GM19238 (cell line): ENCODE results near the gene DUSP28.

Experiments used
- DNase-seq: peaks from one replicate; pipeline ENCODE4 v3.0.0; 2011; ENCODE audit warnings: low spot score; ENCODE audit not compliant: insufficient read length

DUSP28 gene

DNA sequence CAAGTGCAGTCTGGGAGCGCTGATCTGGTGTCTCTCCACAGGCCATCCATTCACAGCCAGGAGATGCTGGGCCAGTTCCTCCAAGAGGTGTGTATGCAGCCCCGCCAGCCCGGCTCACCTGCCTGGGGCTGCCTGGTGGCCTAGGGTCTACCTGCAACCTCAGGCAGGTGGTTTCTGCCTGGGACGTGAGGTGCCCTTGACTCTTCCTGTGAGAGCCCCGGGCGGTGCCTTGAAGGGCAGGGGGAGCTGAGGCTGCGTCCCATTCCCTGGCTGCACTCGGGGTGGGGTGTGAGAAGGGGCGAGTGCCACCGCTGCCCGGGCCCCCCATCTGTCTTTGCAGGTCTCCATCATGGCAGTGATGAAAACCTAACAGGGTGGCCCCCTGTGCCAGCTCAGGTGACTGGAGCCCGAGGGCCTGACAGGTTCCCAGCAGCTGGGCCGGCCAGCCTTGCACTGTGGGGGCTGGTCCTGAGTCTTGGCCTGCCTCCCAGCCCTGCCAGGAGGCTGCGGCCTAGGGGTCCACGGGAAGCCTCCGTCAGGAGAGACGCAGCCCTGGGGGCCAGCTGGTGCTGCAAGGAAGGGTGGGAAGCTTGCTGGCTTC, 38.3 kb downstream of the DUSP28 start:
- no peak for DNase-seq

DNA sequence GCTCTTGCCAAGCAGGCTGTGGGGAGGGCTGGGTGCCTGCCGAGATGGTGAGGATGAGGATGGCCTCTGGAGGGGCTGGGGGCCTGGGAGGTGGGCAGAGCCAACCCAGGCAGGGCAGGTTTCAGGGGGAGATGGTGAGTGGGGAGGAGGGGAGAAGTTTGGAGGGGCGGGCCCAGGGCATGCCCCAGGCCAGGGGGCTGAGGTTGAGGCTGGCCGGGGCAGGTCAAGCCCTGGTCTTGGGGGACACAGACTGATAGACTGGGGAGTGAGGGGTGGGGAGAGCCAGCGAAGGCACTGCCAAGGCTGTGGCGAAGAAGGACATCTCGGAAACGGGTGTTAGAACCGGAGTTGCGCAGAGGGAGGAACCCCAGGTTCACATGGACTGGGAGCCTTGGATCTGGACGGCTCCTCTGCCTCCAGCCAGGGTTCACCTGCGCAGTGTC, 39.0 kb downstream of the DUSP28 start:
- DNase-seq: no peak

DNA sequence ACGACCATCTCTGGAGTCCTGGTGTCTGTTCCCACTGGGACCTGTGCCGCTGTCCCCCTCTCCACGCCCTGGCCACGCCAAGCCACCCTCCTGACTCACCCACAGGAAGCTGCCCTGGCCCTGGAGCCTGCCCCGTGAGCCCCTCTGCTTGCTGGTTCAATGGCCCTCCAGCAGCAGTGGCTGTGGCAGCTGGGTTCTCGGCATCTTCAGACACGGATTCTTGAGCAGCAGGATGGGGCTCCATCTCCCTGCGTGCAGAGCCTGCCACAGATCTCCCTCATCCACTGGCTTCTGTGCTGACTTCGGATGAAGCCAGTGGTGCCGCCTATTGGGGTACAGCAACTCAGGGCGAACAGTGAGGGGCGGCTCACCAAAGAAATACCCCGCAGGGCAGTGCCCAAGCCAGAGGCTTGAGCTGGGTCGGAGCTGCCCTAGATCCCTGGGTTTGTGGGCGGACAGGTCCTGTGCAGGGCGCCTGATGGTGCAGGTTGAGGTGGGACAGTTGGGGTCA, 40.3 kb downstream of the DUSP28 start:
- DNase-seq: no peak

DNA sequence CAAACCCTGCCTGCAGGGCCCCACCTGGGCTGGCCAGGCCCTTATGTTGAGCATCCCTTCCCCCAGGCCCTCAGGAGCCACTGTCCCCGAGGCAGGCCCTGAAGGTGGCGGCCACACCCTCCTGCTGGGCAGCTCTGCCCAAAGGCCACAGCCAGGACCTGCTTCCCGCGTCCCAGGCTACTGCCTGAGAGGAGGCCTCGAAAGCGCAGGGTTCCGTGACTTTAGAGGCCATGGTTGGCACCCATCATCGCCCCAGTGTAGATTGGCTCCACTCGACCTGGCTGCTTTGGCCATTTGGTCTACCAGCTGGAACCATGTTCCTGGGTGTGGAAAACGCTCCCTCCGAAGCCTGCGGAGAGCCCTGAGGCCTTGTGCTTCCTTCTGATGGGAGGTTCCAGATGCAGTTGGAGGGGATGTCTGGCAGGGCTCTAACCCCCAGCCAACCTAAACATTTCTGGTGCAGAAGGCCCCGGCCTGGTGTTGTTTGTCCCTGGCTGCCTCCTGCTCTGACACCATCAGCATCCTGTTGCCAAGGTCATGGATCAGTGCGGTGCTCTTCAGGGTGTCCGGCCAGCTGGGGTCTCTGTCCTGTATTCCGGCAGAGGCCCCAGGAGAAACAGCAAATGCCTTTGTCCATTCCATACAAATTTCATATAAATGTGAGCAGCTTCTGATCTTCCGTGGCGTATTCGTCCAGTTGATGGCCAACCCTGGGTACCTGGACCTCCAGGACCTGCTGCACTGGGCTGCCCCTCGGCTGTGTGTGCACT, 41.1 kb downstream of the DUSP28 start:
- DNase-seq: no peak

DNA sequence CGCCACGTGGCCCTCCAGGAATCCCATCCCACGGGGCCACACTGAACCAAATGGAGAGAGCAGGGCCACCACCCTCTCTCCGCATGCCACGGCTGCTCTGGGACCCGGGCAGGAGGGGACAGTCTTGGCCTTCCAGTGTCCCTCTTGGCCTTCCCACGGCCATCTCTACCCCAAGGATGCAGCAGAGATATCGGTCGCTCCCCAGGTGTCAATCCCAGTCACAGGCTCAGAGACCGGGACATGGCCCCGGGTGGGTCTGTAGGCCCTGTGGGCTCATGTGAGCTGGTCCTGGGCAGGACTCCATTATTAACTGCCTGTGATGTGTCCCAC, 41.6 kb downstream of the DUSP28 start:
- no peak for DNase-seq

DNA sequence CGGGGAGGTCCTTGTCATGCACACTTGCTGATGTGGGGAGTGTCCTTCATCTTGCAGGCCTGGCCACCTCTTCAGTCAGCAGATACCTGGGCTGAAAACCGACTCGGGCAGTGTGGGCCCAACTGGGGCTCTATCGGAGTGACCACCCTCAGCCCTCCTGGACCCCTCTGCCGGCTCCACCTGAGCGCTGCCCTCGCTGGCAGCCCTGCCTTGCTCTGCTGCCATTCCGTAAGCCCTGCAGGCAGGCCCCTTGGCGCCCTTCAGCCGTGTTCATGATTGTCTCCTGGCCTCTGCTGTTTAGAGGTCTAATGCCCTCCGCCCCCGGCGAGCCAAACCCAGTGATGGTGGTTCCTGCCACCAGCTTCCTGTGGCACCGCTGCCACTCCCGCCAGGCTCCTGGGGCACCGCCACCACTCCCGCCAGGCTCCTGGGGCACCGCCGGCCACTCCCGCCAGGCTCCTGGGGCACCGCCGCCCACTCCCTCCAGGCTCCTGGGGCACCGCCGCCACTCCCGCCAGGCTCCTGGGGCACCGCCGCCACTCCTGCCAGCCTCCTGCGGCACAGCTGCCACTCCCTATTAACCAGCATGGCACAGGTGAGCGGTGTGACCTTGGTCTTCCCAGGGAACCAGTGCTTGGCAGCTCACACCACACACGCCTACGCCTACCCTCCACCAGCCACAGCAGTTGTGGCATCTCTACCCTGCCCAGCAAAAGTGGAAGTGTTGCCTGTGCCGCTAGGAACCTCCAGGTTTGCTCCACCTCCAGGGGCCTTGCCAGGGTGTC, 42.3 kb downstream of the DUSP28 start:
- no peak for DNase-seq

DNA sequence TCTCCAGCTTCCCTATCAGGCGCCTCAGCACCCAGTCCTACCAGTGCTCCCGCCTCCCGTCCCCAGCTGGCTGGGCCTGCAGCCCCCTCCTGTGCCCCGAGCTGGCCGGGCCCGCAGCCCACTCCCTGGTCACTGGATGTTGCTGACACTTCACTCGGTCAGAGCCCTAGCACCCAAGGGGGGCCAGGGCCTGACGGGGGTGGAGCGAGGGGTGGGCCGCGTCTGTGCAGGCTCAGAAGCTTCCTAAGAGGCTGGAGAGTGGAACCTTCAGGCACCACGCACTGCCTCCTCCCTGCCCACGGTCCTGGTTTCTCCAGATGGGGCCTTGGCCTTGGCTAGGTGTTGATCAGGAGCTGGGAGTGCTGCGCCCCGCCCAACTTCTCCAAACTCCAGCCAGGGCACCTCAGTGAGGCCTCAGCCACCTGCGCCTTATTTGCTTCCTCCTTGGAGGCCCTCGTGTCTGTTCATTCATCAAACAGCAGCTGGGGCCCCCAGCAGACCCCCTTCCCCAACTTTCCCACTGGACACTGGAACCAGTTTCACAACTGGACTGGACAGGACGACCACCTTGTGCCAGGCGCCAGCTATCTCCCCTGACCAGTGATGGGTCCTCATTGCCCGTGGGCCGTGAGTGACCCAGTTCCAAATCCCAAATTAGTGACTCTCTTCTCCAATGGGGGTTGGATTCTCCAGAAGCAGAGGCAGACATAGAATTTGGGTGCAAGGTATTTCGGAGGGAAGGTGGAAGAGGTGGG, 43.1 kb downstream of the DUSP28 start:
- no peak for DNase-seq

DNA sequence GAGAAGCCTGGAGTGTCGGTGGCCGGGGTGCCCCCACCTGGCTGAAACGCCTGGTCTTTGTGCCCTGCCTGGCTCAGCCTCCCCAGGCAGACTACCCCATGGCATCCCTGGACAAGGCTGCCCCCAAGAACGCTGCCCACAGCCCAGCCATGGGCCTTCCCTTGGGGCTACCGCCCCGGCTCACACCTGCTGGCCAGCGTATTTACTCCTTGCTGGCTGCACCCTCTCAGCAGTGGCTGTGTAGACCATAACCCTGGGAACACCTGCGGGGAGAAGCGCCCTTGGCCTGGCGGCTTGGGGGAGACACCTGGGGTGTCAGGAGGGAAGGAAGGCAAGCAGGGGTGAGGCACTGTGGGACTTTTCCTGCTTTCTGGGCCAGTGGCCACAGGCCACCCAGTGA, 43.7 kb downstream of the DUSP28 start:
- no peak for DNase-seq

DNA sequence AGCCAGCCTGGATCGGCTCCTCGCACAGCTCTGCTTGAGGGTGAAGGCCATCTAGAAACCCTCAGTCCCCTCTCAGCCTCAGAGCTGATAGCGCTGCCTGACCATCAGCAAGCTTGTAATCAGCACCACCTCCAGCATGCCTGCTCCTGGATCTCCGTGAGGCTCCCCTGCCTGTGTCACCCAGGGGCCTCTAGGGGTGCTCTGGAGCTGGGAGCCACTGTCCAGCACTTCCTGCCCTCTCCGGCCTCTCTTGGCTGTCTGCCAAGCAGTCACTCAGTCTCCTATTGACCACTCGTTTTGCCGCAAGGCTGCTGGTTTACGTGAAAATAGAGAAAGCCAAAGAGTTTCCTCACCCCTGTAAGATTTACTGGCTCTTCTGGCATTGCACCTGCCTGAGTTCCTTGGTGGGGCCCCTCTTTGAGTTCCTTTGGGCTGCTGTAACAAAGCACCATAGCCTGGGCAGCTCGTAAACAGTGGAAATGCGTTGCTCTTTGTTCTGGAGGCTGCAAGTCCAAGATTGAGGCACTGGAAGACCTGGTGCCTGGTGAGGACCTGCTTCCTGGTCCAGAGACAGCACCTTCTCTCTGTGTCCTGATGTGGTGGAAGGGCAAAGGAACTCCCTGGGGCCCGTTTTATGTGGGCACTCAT, 44.3 kb downstream of the DUSP28 start:
- no peak for DNase-seq

DNA sequence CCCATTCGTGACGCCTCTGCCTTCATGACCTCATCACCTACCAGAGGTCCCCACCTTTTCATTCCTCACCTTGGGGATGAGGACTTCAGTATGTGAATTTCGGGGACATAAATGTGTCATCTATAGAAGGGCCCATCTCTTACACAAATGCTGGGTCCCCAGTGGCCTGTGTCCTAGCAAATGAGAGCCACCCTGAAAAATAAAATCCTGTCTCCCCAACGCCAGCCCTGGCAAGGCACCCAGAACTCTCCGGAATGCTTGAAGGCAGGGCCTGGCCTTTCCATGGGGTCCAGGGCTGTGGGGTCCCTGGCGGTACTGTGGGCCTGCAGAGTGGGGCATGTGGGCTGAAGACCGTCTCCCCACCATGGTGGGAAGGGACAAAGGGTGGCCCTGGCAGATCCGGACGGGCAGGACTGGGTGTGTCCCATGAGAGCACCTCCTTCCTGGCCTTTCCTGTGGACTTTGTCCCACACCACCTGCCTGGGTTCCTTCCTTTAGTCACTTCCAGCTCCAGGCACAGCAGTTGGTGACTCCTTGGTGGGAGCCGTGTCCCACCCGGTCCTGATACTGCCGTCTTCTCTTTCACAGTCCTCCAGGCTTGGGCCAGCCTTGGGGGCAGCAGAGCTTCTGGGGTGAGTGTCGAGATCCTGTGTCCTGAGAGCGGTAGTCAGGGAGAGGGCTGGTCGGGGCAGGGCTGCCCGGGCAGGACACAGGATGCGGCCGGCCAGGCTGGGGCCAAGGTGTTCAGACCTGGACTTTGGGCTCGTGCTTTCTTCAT, 45.0 kb downstream of the DUSP28 start:
- DNase-seq: no peak

DNA sequence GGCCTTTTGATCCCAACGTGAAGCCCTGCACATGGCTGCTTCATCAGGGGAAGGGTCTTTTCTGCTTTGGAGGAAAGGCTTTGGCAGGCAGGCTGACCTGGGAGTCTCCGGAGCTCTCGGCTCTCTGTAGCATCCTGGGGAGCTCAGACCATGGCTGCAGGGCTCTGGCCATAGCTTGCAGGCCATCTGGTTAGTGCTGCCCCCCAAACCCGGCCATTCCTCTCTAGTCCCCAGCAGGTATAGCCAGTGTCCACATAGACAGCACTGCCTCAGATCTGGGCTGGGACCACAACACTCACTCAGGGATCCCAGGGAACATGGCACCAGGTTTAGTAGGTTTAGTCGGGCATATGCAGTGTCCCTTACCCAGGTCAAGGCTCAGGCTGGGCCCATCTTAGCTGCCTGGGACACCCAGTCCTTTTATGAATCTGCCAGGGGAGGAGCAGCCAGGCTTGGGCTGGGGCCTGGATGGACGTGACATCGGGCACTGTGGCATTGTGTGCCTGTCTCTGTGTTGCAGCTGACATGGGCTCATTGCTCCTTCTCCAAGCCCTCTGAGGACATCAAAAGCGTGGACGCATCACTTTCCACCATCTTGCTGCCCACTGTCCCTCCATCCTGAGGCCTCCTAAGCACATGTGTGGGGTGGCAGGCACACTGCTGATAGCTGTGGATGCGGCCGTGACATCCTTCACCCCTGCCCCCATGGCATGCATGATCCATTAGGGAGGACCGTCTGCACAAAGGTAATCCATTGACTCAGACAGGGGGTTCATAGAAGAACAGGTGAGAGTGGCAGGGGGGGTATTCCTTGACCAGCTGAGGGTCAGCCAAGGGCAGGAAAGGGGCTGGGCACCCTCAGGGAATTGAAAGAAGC, 45.9 kb downstream of the DUSP28 start:
- no peak for DNase-seq

DNA sequence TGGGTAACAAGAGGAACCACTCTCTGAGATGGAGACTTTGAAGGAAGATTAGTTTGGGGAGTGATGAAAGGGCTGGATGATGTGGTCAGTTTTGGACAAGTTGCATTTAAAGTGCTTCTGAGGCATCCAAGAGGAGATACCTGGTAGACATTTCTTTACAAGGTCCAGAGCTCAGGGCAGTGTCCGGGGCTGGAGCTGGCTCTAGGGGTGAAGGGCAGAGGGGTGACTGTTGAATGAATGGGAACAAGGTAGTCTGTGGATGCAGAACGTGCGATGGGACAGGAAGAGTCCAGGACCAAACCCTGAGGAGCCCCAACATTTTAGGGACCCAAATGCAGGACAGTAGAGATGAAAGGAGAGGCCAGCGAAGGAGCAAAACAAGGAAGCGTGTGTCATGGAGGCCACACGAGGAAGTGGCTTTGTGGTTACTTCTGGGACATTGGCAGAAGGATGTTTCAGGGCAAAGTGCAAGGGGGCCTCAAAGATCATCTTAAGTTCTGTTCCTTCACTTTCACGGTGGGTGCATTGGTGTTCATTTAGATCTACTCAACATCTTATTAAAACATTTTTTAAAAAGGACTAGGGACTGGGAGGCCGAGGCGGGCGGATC, 51.5 kb downstream of the DUSP28 start:
- no peak for DNase-seq
